SU-DHL-6 (cell line): ENCODE data around the gene DROSHA.

Source experiments
- H2AFZ ChIP-seq: fragments of 200-600 bp; sonication (generic); 2 replicates; pipeline ENCODE4 v1.6.1; 2014; ENCODE audit warnings: low read depth, mild to moderate bottlenecking, moderate library complexity, mixed read lengths, antibody characterized with exemption, low read length; ENCODE audit not compliant: severe bottlenecking
- H3F3A ChIP-seq: fragments of 200-600 bp; shearing (Covaris generic); 2 replicates; pipeline ENCODE4 v1.6.0; 2016; ENCODE audit warnings: antibody characterized with exemption, mild to moderate bottlenecking; ENCODE audit not compliant: insufficient read depth
- H3K27ac ChIP-seq: fragments of 200-600 bp; sonication (generic); 2 replicates; pipeline ENCODE4 v1.5.1; 2016; ENCODE audit warnings: low read depth, mild to moderate bottlenecking, low read length, moderate library complexity, mixed read lengths
- H3K27me3 ChIP-seq: fragments of 200-600 bp; sonication (generic), shearing (Covaris generic); 2 replicates; pipeline ENCODE4 v1.6.0; 2014; ENCODE audit warnings: mild to moderate bottlenecking, low read length
- H3K36me3 ChIP-seq: fragments of 200-600 bp; sonication (generic); 2 replicates; pipeline ENCODE4 v1.6.1; 2014; ENCODE audit warnings: mild to moderate bottlenecking, low read length, mixed read lengths
- H3K4me2 ChIP-seq: fragments of 300-600, 200-600 bp; shearing (Covaris generic), sonication (generic); 2 replicates; pipeline ENCODE4 v1.6.0; 2014; ENCODE audit warnings: low read length, low read depth, mild to moderate bottlenecking; ENCODE audit not compliant: poor library complexity, severe bottlenecking
- H3K4me3 ChIP-seq: fragments of 200-600 bp; sonication (generic); 2 replicates; pipeline ENCODE4 v1.5.1; 2014; ENCODE audit warnings: antibody characterized with exemption, low read length, mild to moderate bottlenecking, mixed read lengths; ENCODE audit not compliant: insufficient read depth, poor library complexity, severe bottlenecking
- H3K79me2 ChIP-seq: fragments of 200-600 bp; sonication (generic); 2 replicates; pipeline ENCODE4 v1.6.1; 2014; ENCODE audit warnings: mild to moderate bottlenecking, low read length, moderate library complexity; ENCODE audit not compliant: insufficient read depth
- H3K9ac ChIP-seq: fragments of 200-600 bp; sonication (generic); 2 replicates; pipeline ENCODE4 v1.7.0; 2014; ENCODE audit warnings: mild to moderate bottlenecking, low read length
- H3K9me2 ChIP-seq: fragments of 200-600 bp; sonication (generic); replicated peaks from 2 replicates; pipeline ENCODE4 v1.6.1; 2014; ENCODE audit warnings: low read length; ENCODE audit not compliant: insufficient read depth
- H3K9me3 ChIP-seq: fragments of 200-600 bp; sonication (generic); 2 replicates; pipeline ENCODE4 v1.6.1; 2014; ENCODE audit warnings: low read length, mixed read lengths; ENCODE audit not compliant: insufficient read depth
- H4K20me1 ChIP-seq: fragments of 200-600 bp; sonication (generic); 2 replicates; pipeline ENCODE4 v1.6.1; 2014; ENCODE audit warnings: low read depth, mild to moderate bottlenecking, antibody characterized with exemption, low read length, moderate library complexity, mixed read lengths
- EZH2phosphoT487 ChIP-seq: fragments of 200-600 bp; sonication (generic), shearing (Covaris generic); conservative IDR thresholded peaks from 2 replicates; pipeline ENCODE4 v1.6.1; 2018; ENCODE audit warnings: mild to moderate bottlenecking, antibody characterized with exemption, low read length, moderate library complexity, mixed read lengths
- TF ChIP-seq, protein P1 (sequence below): fragments of 200-600 bp; sonication (generic); IDR thresholded peaks from one replicate; pipeline ENCODE4 v1.5.1; 2017; ENCODE audit warnings: antibody characterized with exemption, mild to moderate bottlenecking, low read length, moderate library complexity; ENCODE audit not compliant: insufficient read depth, poor library complexity, severe bottlenecking

The DROSHA gene

GRCh38 chr5:31357038-31357437 is 174.9 kb downstream of the DROSHA start:
- Histone ChIP-seq H3K9me2 (no peaks in the 10 kb centered on the region), H3F3A (no peaks in the 10 kb centered on the region), H3K79me2 (no peaks in the 10 kb centered on the region), H3K27me3 (no peaks in the 10 kb centered on the region), H3K4me2 (no peak overlapping the region), H3K9ac (no peak overlapping the region), H3K36me3 (no peaks in the 10 kb centered on the region), H3K4me3 (no peak overlapping the region), H3K27ac (no peak overlapping the region), H2AFZ (no peak overlapping the region), H4K20me1 (no peaks in the 10 kb centered on the region), H3K9me3 (no peaks in the 10 kb centered on the region)
- no peak for TF ChIP-seq EZH2phosphoT487
- TF ChIP-seq, protein P1, sequence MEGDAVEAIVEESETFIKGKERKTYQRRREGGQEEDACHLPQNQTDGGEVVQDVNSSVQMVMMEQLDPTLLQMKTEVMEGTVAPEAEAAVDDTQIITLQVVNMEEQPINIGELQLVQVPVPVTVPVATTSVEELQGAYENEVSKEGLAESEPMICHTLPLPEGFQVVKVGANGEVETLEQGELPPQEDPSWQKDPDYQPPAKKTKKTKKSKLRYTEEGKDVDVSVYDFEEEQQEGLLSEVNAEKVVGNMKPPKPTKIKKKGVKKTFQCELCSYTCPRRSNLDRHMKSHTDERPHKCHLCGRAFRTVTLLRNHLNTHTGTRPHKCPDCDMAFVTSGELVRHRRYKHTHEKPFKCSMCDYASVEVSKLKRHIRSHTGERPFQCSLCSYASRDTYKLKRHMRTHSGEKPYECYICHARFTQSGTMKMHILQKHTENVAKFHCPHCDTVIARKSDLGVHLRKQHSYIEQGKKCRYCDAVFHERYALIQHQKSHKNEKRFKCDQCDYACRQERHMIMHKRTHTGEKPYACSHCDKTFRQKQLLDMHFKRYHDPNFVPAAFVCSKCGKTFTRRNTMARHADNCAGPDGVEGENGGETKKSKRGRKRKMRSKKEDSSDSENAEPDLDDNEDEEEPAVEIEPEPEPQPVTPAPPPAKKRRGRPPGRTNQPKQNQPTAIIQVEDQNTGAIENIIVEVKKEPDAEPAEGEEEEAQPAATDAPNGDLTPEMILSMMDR, result no peak

DNA sequence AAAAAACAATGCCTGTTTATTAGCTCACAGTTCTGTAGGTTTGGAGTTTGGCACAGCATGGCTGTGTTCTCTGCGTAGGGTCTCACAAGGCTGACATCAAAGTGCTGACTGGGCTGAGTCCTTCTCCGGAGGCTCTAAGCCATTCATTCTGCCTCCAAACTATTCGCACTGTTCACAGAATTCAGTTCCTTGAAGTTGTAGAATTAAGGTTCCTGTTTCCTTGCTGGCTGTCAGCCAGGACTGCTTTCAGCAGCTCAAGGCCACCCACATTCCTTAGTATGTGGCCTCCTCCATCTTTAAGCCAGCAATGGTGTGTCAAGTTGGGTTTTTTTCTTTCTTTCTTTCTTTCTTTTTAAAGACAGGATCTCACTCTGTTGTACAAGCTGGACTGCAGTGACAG is 176.6 kb downstream of the DROSHA start:
- no peak overlapping the region for H3K4me2 ChIP-seq
- no peak overlapping the region for H3K9ac ChIP-seq
- H3K4me3 ChIP-seq, result no peak overlapping the region
- no peaks in the 10 kb centered on the region for H3K79me2 ChIP-seq
- H3K9me2 ChIP-seq, result no peaks in the 10 kb centered on the region
- no peaks in the 10 kb centered on the region for H3K9me3 ChIP-seq
- H4K20me1 ChIP-seq, result no peaks in the 10 kb centered on the region
- TF ChIP-seq EZH2phosphoT487, result no peak
- TF ChIP-seq, protein P1, result no peak
- H3K36me3 ChIP-seq, result no peaks in the 10 kb centered on the region
- no peak overlapping the region for H2AFZ ChIP-seq
- H3K27me3 ChIP-seq, result no peaks in the 10 kb centered on the region
- H3K27ac ChIP-seq, result no peak overlapping the region
- H3F3A ChIP-seq, result no peaks in the 10 kb centered on the region
